H1 (cell line): Measurements from ENCODE around the gene SF3B6. TPM values are rescaled to one million over a fixed set of nuclear protein-coding genes. Genes with fewer than 3 reads are reported as not detected.
A peak's percentile ranks its signal among the peaks of the same experiment; 100 is the strongest.

Source experiments
- CTCF ChIA-PET: fragments of 300-600 bp; sonication (Branson Sonifier 250); formaldehyde crosslinking; loops from one replicate; lab custom pipeline; 2021; ENCODE audit not compliant: partially characterized antibody; lab: Charles Lee
- POLR2A ChIA-PET: fragments of 300-600 bp; sonication (Branson Sonifier 250); formaldehyde crosslinking; loops from one replicate; lab custom pipeline; 2021; ENCODE audit warnings: inconsistent platforms; ENCODE audit not compliant: partially characterized antibody; lab: Charles Lee
- DNase-seq, 2 experiments: peaks; one replicate each; pipeline versions ENCODE4 v3.0.0 to v3.0.0-alpha.2; 2010 to 2022; ENCODE audit warnings: low spot score in 2 of 2, low read depth in 1 of 2, mixed read lengths in 1 of 2
- FAIRE-seq: peaks from 2 replicates; lab custom pipeline; 2011; peaks lifted over from hg19 to GRCh38; lab: Jason Lieb, UNC
- H2AFZ ChIP-seq: 2 replicates; pipeline ENCODE4 v1.8.1; 2012; ENCODE audit warnings: low read length, inconsistent platforms
- H2AK5ac ChIP-seq: 2 replicates; pipeline ENCODE4 v1.6.1; 2013; ENCODE audit warnings: low read depth, low read length
- H2BK120ac ChIP-seq: replicated peaks from 2 replicates; pipeline ENCODE3; 2013; ENCODE audit warnings: low read depth, low read length, inconsistent platforms
- H2BK12ac ChIP-seq: 2 replicates; pipeline ENCODE4 v1.6.1; 2013; ENCODE audit warnings: low read depth, low read length
- H2BK15ac ChIP-seq: 2 replicates; pipeline ENCODE4 v1.6.1; 2013; ENCODE audit warnings: low read length
- H2BK20ac ChIP-seq: 2 replicates; pipeline ENCODE4 v1.6.1; 2013; ENCODE audit warnings: low read length
- H2BK5ac ChIP-seq: 2 replicates; pipeline ENCODE4 v1.6.1; 2013; ENCODE audit warnings: low read depth, low read length
- H3K14ac ChIP-seq: 2 replicates; pipeline ENCODE4 v1.6.1; 2013; ENCODE audit warnings: inconsistent platforms; ENCODE audit not compliant: insufficient read length
- H3K18ac ChIP-seq: 2 replicates; pipeline ENCODE4 v1.6.1; 2013; ENCODE audit warnings: low read length; ENCODE audit errors: extremely low read depth
- H3K23ac ChIP-seq: 2 replicates; pipeline ENCODE4 v1.6.1; 2013; ENCODE audit warnings: inconsistent platforms; ENCODE audit not compliant: insufficient read length
- H3K23me2 ChIP-seq: 2 replicates; pipeline ENCODE4 v1.6.1; 2013; ENCODE audit warnings: low read depth, low read length
- H3K27ac ChIP-seq: 2 replicates; pipeline ENCODE4 v1.6.1; 2011; ENCODE audit warnings: low read depth, low read length, inconsistent platforms
- H3K27me3 ChIP-seq, 4 experiments: replicated peaks in 1 of 4; 1 replicate in 1 of 4; 2 replicates in 3 of 4; pipeline versions ENCODE4 v1.6.1 to v1.8.1; 2011 to 2013; ENCODE audit warnings: low read length in 3 of 4, mild to moderate bottlenecking in 3 of 4, inconsistent platforms in 2 of 4, mixed read lengths in 2 of 4, moderate library complexity in 1 of 4; ENCODE audit not compliant: control insufficient read depth in 3 of 4, insufficient read depth in 3 of 4; ENCODE audit errors: extremely low read depth in 1 of 4
- H3K36me3 ChIP-seq, 4 experiments: 2 replicates each; pipeline versions ENCODE4 v1.6.1 to v1.8.1; 2011 to 2013; ENCODE audit warnings: mild to moderate bottlenecking in 4 of 4, low read length in 3 of 4, moderate library complexity in 2 of 4, control low read depth in 1 of 4, inconsistent platforms in 1 of 4; ENCODE audit not compliant: insufficient read depth in 4 of 4, control insufficient read depth in 2 of 4
- H3K4ac ChIP-seq: replicated peaks from 2 replicates; pipeline ENCODE3; 2013; ENCODE audit warnings: low read length, low read depth, mixed read lengths, inconsistent platforms; ENCODE audit not compliant: insufficient read length
- H3K4me1 ChIP-seq, 4 experiments: replicated peaks in 1 of 4; 1 replicate in 1 of 4; 2 replicates in 3 of 4; pipeline versions ENCODE4 v1.6.1 to v1.8.1; 2011 to 2013; ENCODE audit warnings: low read length in 3 of 4, inconsistent platforms in 2 of 4, mixed read lengths in 1 of 4; ENCODE audit not compliant: insufficient read depth in 4 of 4, control insufficient read depth in 3 of 4
- H3K4me2 ChIP-seq, 2 experiments: 2 replicates each; pipeline versions ENCODE4 v1.6.1 to v1.8.1; 2011 to 2013; ENCODE audit warnings: low read depth in 2 of 2, low read length in 2 of 2, control low read depth in 1 of 2, inconsistent platforms in 1 of 2, mild to moderate bottlenecking in 1 of 2; ENCODE audit not compliant: insufficient read depth in 1 of 2
- H3K4me3 ChIP-seq, 4 experiments: fragments of 200-600, 300-600 bp in 1 of 4; sonication (generic), shearing (Covaris generic), sonication (Bioruptor Twin) in 1 of 4; 2 replicates each; pipeline versions ENCODE4 v1.5.1 to v1.8.1; 2011 to 2016; ENCODE audit warnings: low read length in 4 of 4, low read depth in 3 of 4, control low read depth in 2 of 4, inconsistent platforms in 2 of 4, mild to moderate bottlenecking in 2 of 4, mixed read lengths in 1 of 4, moderate library complexity in 1 of 4; ENCODE audit not compliant: insufficient read depth in 2 of 4; ENCODE audit errors: extremely low read depth in 1 of 4
- H3K56ac ChIP-seq: replicated peaks from 2 replicates; pipeline ENCODE3; 2013; ENCODE audit warnings: low read depth, mild to moderate bottlenecking, mixed read lengths, low read length, inconsistent platforms; ENCODE audit not compliant: insufficient read length
- H3K79me1 ChIP-seq: 2 replicates; pipeline ENCODE4 v1.6.1; 2013; ENCODE audit warnings: low read depth, low read length, control low read depth
- H3K79me2 ChIP-seq, 2 experiments: 2 replicates each; pipeline versions ENCODE4 v1.6.1 to v1.8.1; 2012 to 2013; ENCODE audit warnings: low read length in 2 of 2, mild to moderate bottlenecking in 2 of 2, inconsistent platforms in 1 of 2; ENCODE audit not compliant: insufficient read depth in 2 of 2, control insufficient read depth in 1 of 2
- H3K9ac ChIP-seq, 4 experiments: replicated peaks in 1 of 4; 1 replicate in 1 of 4; 2 replicates in 3 of 4; pipeline versions ENCODE4 v1.6.1 to v1.8.1; 2011 to 2013; ENCODE audit warnings: low read depth in 3 of 4, low read length in 3 of 4, control low read depth in 2 of 4, mild to moderate bottlenecking in 2 of 4, moderate library complexity in 2 of 4, inconsistent platforms in 1 of 4; ENCODE audit errors: extremely low read depth in 1 of 4
- H3K9me3 ChIP-seq, 2 experiments: 2 replicates each; pipeline versions ENCODE4 v1.6.1 to v1.8.1; 2012 to 2013; ENCODE audit warnings: mild to moderate bottlenecking in 2 of 2, moderate library complexity in 2 of 2, control low read depth in 1 of 2, inconsistent platforms in 1 of 2, low read depth in 1 of 2, low read length in 1 of 2, mixed read lengths in 1 of 2; ENCODE audit not compliant: insufficient read depth in 2 of 2
- H4K20me1 ChIP-seq, 2 experiments: replicated peaks in 1 of 2; 2 replicates each; pipeline versions ENCODE3 to v1.8.1; 2011 to 2013; ENCODE audit warnings: inconsistent platforms in 2 of 2, low read length in 2 of 2, mild to moderate bottlenecking in 1 of 2; ENCODE audit not compliant: insufficient read depth in 2 of 2, control insufficient read depth in 1 of 2
- H4K5ac ChIP-seq: 2 replicates; pipeline ENCODE4 v1.6.1; 2013; ENCODE audit warnings: low read length, low read depth, mixed read lengths, inconsistent platforms; ENCODE audit not compliant: insufficient read length
- H4K8ac ChIP-seq: 2 replicates; pipeline ENCODE4 v1.8.0; 2013; ENCODE audit warnings: mild to moderate bottlenecking, moderate library complexity, low read length, inconsistent platforms; ENCODE audit not compliant: insufficient read depth; ENCODE audit errors: extremely low read depth
- H4K91ac ChIP-seq: replicated peaks from 2 replicates; pipeline ENCODE3; 2013; ENCODE audit warnings: low read length, mixed read lengths, inconsistent platforms; ENCODE audit not compliant: insufficient read length
- JUND ChIP-seq: IDR thresholded peaks from 2 replicates; pipeline ENCODE4 v1.6.1; 2011; ENCODE audit warnings: mild to moderate bottlenecking, improper control_type of control experiment, low read length
- KDM1A ChIP-seq: fragments of 200-600, 300-600 bp; sonication (generic); IDR thresholded peaks from 2 replicates; pipeline ENCODE4 v1.7.1; 2016; ENCODE audit warnings: mild to moderate bottlenecking, low read length, borderline replicate concordance
- PHF8 ChIP-seq: fragments of 200-600 bp; sonication (generic); conservative IDR thresholded peaks from 2 replicates; pipeline ENCODE4 v1.7.1; 2012; ENCODE audit warnings: low read depth, mild to moderate bottlenecking, inconsistent platforms, low read length, moderate library complexity
- POLR2A ChIP-seq, 2 experiments: IDR thresholded peaks; 1 replicate in 1 of 2; 2 replicates in 1 of 2; pipeline ENCODE4 v1.6.1; 2011; ENCODE audit warnings: low read depth in 2 of 2, low read length in 2 of 2, mild to moderate bottlenecking in 2 of 2; ENCODE audit errors: control extremely low read depth in 1 of 2
- RAD21 ChIP-seq, 2 experiments: IDR thresholded peaks in 1 of 2; conservative IDR thresholded peaks in 1 of 2; 2 replicates each; pipeline ENCODE4 v1.6.1; 2011; ENCODE audit warnings: low read depth in 2 of 2, low read length in 2 of 2, improper control_type of control experiment in 1 of 2, inconsistent platforms in 1 of 2, mild to moderate bottlenecking in 1 of 2, moderate library complexity in 1 of 2
- RXRA ChIP-seq: IDR thresholded peaks from 2 replicates; pipeline ENCODE4 v1.6.1; 2011; ENCODE audit warnings: low read depth, mild to moderate bottlenecking, low read length, moderate library complexity; ENCODE audit not compliant: insufficient read depth
- SAP30 ChIP-seq: fragments of 300-600 bp; sonication (generic); IDR thresholded peaks from 2 replicates; pipeline ENCODE4 v1.7.1; 2012; ENCODE audit warnings: low read length, moderate library complexity, mild to moderate bottlenecking, inconsistent platforms; ENCODE audit not compliant: insufficient read depth, insufficient replicate concordance
- SIN3A ChIP-seq, 2 experiments: IDR thresholded peaks in 1 of 2; conservative IDR thresholded peaks in 1 of 2; 2 replicates each; pipeline ENCODE4 v1.6.1; 2011 to 2012; ENCODE audit warnings: low read length in 2 of 2, improper control_type of control experiment in 1 of 2, low read depth in 1 of 2, mild to moderate bottlenecking in 1 of 2
- SRF ChIP-seq: IDR thresholded peaks from 2 replicates; pipeline ENCODE4 v1.6.1; 2011; ENCODE audit warnings: mild to moderate bottlenecking, low read depth, low read length, moderate library complexity
- WGBS, 2 experiments: shearing (Covaris generic) in 1 of 2; methylation state at CpG; one replicate each; pipeline versions ENCODE4 v1.1.6 to v1.1.7; 2013 to 2015; ENCODE audit warnings: low lambda C conversion rate in 2 of 2, mixed read lengths in 2 of 2, inconsistent platforms in 1 of 2, low coverage in 1 of 2, missing lambda C conversion rate in 1 of 2; ENCODE audit not compliant: insufficient replicate concordance in 2 of 2, insufficient coverage in 1 of 2, insufficient read length in 1 of 2; ENCODE audit errors: extremely low coverage in 1 of 2, missing lambda C conversion rate in 1 of 2; 5-methylcytosine and 5-hydroxymethylcytosine counted together
- polyA plus RNA-seq, 7 experiments: library from polyadenylated mRNA; depleted of rRNA in 3 of 7; stranded (reverse) in 5 of 7; unstranded in 2 of 7; fragments of >200 nt in 5 of 7; fragments of 200-250 nt in 2 of 7; gene quantifications; 1 replicate in 5 of 7; 2 replicates in 1 of 7; 4 replicates in 1 of 7; pipeline versions ENCODE4 v1.2.1 to v1.2.3, GENCODE V29; 2011 to 2013; ENCODE audit warnings: missing spikeins in 2 of 7, mixed read lengths in 2 of 7
- total RNA-seq: library from RNA; stranded (reverse); fragmentation: NEBNext Ultra II Directional; extraction: Animal tissue kit (Norgen Biotek cat#: 25700); gene quantifications from 2 replicates; pipeline ENCODE4 v1.2.1, GENCODE V29; 2021
- TF ChIP-seq, protein P1 (sequence below): IDR thresholded peaks from 2 replicates; pipeline ENCODE4 v1.6.1; 2012; ENCODE audit warnings: inconsistent platforms

Gene SF3B6
- total and polyA plus RNA-seq, 2 of the 8 experiments (the other 6 are each of a cell fraction or from before 2014, with no cell fraction given): 126 to 155 TPM

- H2BK20ac ChIP-seq: no peak overlapping the region
- H3K27ac ChIP-seq: no peak overlapping the region
- H4K8ac ChIP-seq: peak overlapping the region; percentile 73; the same call in 1 of the 2 replicates
- H3K56ac ChIP-seq: peak overlapping the region; percentile 19
- H2BK12ac ChIP-seq: no peak overlapping the region
- peaks cover 0 to 7% (median 2%) of the 10 kb centered on the region in 4 experiments; a peak in 4 of 7 replicates for H3K4me1 ChIP-seq
- CTCF ChIA-PET: interaction anchor here (0.8 to 1.3 kb wide), 5 partner anchors 17 to 274 kb away, joined by 3 to 4 read pairs (median 3); partner anchors contain the start of gene WDCP
- 6% methylated on average over 21 of the region's 41 CpGs; no CpG with 5 or more reads in 1 of the 2 experiments for WGBS, 2 experiments
- no peak overlapping the region for H2BK120ac ChIP-seq
- POLR2A ChIA-PET: interaction anchor here (0.6 to 2.7 kb wide), 15 partner anchors 8 to 273 kb away, joined by 3 to 31 read pairs (median 5); partner anchors contain the start of genes ATAD2B, MFSD2B, TP53I3 and WDCP
- H3K4ac ChIP-seq: no peak overlapping the region
- H3K14ac ChIP-seq: no peak overlapping the region
- FAIRE-seq (no peak), DNase-seq (no peak)
- no peaks in the 10 kb centered on the region for H3K27me3 ChIP-seq
- no peak overlapping the region for H2AFZ ChIP-seq
- no peak overlapping the region for H2AK5ac ChIP-seq
- H4K20me1 ChIP-seq: no peaks in the 10 kb centered on the region
- peaks cover 0 to 21% of the 10 kb centered on the region in 2 experiments; a peak in 2 of 4 replicates for H3K79me2 ChIP-seq
- H2BK15ac ChIP-seq: no peak overlapping the region
- H3K18ac ChIP-seq: peak overlapping the region; percentile 60
- peaks cover 5% of the 10 kb centered on the region; the same call in 1 of the 2 replicates for H3K23me2 ChIP-seq
- H3K9me3 ChIP-seq: no peaks in the 10 kb centered on the region
- peak overlapping the region in 3 of 4 experiments; percentile 64 to 73 (median 72); a peak in 6 of 7 replicates for H3K9ac ChIP-seq
- H4K91ac ChIP-seq: no peak overlapping the region
- no peak overlapping the region for H3K23ac ChIP-seq
- peaks cover 7 to 28% (median 18%) of the 10 kb centered on the region in 4 experiments; a peak in 7 of 8 replicates for H3K36me3 ChIP-seq
- H3K4me2 ChIP-seq: peak overlapping the region; percentile 83 to 84
- H3K79me1 ChIP-seq: no peaks in the 10 kb centered on the region
- H4K5ac ChIP-seq: no peak overlapping the region
- peak overlapping the region; percentile 66 for H2BK5ac ChIP-seq
- peak overlapping the region; percentile 58 to 74 (median 69) for H3K4me3 ChIP-seq
- no peak for TF ChIP-seq RAD21 (IDR thresholded peaks at IDR 0.05 in 1 of 2, conservative IDR thresholded peaks at IDR 0.05 in 1 of 2; ENCODE audit: low read depth in 2 of 2, low read length in 2 of 2)
- TF ChIP-seq KDM1A: no peak
- peak; percentile 52 for TF ChIP-seq PHF8
- peak in 1 of 2 experiments; percentile 71; a peak in 1 of 4 replicates for TF ChIP-seq SIN3A (conservative IDR thresholded peaks at IDR 0.05 in 1 of 2, IDR thresholded peaks at IDR 0.05 in 1 of 2; ENCODE audit: low read depth in 1 of 2, low read length in 2 of 2)
- TF ChIP-seq SRF: no peak
- TF ChIP-seq SAP30: no peak
- TF ChIP-seq, protein P1, sequence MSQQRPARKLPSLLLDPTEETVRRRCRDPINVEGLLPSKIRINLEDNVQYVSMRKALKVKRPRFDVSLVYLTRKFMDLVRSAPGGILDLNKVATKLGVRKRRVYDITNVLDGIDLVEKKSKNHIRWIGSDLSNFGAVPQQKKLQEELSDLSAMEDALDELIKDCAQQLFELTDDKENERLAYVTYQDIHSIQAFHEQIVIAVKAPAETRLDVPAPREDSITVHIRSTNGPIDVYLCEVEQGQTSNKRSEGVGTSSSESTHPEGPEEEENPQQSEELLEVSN: 0 out of 2 replicates have a peak, but pooled peaks have one; percentile 18
- no peak for TF ChIP-seq JUND
- TF ChIP-seq POLR2A (IDR thresholded peaks at IDR 0.05; ENCODE audit: control extremely low read depth in 1 of 2, low read depth in 2 of 2, low read length in 2 of 2): peak; percentile 49 to 56
- TF ChIP-seq RXRA: no peak
Observed at GRCh38 chr2:24076849-24077534, 866 bp upstream of the SF3B6 start.
